ENCODE data around the gene RRAGC. TPM values are rescaled to one million over a fixed set of nuclear protein-coding genes. Genes with fewer than 3 reads are reported as not detected.

RRAGC gene
- polyA plus RNA-seq, 1 donor: 18.8 TPM

Other genes starting within 250 kb of the RRAGC start
- 22.7 TPM for gene MYCBP, start 13.6 kb upstream of the RRAGC start, polyA plus RNA-seq (ENCODE audit: insufficient read length)
- gene GJA9, start 21.8 kb upstream of the RRAGC start, polyA plus RNA-seq (ENCODE audit: insufficient read length): 0.33 TPM
- gene RHBDL2, start 82.1 kb upstream of the RRAGC start, polyA plus RNA-seq (ENCODE audit: insufficient read length): 0.53 TPM
- 37.3 TPM for gene AKIRIN1, start 131.5 kb upstream of the RRAGC start, polyA plus RNA-seq (ENCODE audit: insufficient read length)
- gene NDUFS5, start 166.6 kb upstream of the RRAGC start, polyA plus RNA-seq (ENCODE audit: insufficient read length): 253 TPM